ENCODE data around the gene FOXD4L6.
"Not testable (repeated sequence)": the region's sequence is repeated elsewhere in the genome, so short reads cannot be mapped to it uniquely, and the experiment has no call there.

Gene FOXD4L6

GRCh38 chr9:41128581-41128980 is at the start of gene FOXD4L6:
Gene FOXD4L6, minus strand, starts transcription at chr9:41128681. Its CDS starts 298 bp downstream, at chr9:41128383.
- not testable (repeated sequence) for DNase-seq

DNA sequence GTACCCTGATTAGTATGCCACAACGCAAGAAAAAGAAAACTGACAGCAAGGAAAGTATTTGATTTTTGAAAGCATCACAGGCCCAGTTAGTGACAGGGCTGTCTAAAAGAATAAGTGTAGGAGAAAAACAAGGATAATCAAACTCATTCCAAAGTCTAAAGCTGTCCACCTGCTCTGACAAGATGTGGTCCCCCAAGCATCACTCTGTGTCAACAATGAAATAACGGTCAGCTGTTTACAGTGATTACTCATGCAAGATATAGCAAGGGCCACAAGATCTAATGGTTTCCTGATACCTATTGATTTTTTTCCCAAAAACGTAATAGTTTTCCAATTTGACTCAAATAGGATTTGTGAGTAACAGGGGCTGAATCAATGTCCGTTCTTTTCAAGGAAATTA is 46.5 kb upstream of the FOXD4L6 start:
- DNase-seq: not testable (repeated sequence)

- not testable (repeated sequence) for DNase-seq
Measured at GRCh38 chr9:41150116-41150515, 21.6 kb upstream of the FOXD4L6 start.

GRCh38 chr9:41141878-41142277 is 13.4 kb upstream of the FOXD4L6 start:
- DNase-seq: not testable (repeated sequence)

- DNase-seq: not testable (repeated sequence)
Measured at GRCh38 chr9:41126746-41127446, 1.6 kb downstream of the FOXD4L6 start.

- DNase-seq: not testable (repeated sequence)
Measured at GRCh38 chr9:41125936-41126335, 2.5 kb downstream of the FOXD4L6 start.

GRCh38 chr9:41125109-41125658 is 3.3 kb downstream of the FOXD4L6 start:
- DNase-seq: not testable (repeated sequence)

- not testable (repeated sequence) for DNase-seq
Measured at GRCh38 chr9:41124250-41125108, 4.0 kb downstream of the FOXD4L6 start.

DNA sequence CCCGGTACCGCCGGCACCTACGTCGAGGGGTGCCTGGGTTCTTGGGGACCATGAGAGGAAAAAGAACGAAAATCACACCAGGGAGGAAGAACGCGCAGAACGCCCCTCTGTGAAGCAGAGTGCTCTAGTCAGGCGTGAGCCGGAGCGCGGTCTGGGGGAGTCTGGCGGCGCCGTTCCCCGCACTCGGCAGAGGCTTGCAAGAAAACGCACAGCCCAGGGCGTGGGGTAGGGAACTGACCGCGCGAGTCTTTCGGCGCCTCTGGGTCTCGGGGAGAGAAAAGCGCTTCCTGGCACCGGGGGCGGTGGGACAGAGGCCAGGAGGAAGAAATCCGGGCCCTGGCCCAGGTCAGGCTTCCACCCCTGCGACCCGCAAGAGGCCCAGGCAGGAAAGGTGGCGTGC is 4.7 kb downstream of the FOXD4L6 start:
- DNase-seq: not testable (repeated sequence)

- DNase-seq: not testable (repeated sequence)
Measured at GRCh38 chr9:41123396-41123795, 5.1 kb downstream of the FOXD4L6 start.

DNA sequence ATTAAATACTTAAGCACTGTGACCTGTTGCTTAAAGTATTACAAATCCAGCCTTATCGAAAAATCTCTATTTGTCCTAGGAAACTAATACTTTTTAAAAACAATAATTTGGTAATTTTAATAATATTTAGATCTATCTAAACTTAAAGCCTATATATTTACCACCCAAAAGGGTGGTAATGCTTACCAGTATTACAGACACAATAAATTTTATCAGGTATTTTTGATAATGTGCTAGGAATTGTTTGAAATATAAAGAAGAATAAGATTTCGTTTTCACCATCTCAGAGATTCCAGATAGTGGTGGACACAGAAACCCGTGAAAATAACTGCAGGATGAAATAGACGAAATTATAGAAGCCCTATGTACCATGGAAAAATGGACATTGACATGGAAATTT is 7.8 kb downstream of the FOXD4L6 start:
- not testable (repeated sequence) for DNase-seq

DNA sequence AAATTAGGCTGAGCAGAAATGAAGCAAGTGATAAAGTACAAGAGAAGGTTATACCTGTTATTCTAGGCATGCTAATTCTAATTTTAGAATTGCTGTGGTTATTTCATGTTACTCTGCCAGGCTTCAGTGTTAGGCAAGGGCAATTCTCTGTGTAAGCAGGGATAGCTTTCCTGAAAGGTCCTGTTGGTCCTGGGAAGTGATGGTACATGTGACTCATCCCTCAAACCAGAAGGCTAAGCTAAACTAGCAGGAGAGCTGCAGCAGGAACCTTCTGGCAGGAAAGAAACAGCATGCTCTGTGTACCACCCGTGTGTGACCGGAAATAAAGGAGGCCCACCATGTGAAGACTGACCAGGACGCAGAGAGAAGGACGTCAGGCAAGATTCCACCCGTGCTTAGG is 8.8 kb downstream of the FOXD4L6 start:
- DNase-seq: not testable (repeated sequence)

DNA sequence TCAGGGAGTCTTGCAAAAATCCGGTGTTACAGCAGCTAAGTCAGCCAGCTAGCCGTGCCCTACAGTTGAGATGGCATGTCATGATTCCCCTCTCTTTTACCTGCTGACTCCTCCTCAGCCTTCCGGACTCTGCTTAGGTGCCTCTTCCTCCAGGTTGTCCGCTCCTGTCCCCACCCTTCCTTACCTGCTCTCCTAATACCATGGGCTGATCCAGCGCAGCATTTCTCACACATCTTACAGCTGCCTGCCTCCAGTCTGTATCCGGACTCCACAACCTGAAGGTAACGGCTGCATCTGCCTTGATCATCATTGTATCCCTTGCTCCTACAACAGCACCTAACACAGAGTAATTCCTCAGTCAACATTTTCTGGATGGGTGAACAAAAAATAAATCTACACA is 9.2 kb downstream of the FOXD4L6 start:
- DNase-seq: not testable (repeated sequence)

DNA sequence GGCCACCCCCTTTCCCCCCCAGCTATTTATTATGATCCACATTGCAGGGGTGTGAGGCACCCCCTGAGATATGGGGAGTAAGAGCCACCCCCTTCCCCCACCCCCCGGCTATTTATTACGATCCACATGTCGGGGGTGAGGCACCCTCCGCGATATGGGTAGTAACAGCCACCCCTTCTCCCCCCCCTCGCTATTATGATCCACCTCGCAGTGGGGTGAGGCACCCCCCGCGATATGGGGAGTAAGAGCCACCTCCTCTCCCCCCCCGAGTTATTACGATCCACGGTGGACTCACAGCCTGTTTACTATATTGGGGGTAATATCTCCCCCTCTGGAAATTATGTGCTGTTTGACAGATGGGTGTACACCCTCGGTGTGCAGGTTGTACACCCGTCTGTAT is 15.1 kb downstream of the FOXD4L6 start:
- not testable (repeated sequence) for DNase-seq

DNA sequence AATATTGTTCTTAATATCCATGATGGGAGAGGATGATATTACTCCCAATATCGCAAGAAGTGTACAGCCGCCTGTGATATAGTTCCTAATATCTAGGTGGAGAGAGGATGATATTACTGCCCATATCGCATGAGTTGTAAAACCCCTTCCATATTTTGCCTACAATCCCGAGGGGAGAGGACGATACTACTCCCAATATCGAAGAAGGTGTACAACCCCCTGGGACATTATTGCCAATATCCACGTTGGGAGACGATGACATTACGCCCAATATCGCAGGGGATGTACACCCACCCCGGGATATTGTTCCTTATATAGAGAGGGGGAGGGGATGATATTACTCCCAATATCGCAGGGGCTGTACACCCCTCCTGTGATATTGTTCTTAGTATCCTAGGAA is 17.1 kb downstream of the FOXD4L6 start:
- not testable (repeated sequence) for DNase-seq

DNA sequence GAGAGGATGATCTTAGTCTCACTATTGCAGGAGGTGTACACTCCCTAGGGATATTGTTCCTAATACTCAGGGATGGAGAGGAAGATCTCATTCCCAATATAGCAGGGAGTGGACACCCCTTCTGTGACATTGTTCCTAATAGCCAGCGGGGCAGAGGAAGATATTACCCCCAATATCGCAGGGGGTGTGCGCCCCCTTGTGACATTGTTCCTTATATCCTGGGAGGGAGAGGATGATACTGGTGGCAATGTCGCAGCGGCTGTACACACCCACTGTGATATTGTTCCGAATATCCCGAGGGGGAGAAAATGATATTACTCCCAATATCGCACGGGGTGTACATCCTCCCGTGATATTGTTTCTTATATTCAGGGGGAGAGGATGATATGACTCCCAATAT is 17.6 kb downstream of the FOXD4L6 start:
- not testable (repeated sequence) for DNase-seq

DNA sequence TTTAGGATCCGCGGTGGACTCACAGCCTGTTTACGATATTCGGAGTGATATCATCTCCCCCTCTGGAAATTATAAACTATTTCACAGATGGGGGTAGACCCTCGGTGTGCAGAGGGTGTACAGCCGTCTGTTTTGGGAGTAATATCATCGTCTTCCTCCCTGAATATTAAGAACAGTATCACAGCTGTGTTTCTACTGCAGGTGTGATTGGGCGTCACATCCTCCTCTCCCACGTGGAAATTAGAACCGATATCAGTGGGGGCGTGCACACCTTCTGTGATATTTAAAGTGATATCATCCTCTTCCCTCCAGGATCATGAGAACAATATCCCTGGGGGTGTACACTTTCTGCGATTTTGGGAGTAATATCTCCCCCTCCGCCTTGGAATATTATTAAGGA is 19.2 kb downstream of the FOXD4L6 start:
- not testable (repeated sequence) for DNase-seq

DNA sequence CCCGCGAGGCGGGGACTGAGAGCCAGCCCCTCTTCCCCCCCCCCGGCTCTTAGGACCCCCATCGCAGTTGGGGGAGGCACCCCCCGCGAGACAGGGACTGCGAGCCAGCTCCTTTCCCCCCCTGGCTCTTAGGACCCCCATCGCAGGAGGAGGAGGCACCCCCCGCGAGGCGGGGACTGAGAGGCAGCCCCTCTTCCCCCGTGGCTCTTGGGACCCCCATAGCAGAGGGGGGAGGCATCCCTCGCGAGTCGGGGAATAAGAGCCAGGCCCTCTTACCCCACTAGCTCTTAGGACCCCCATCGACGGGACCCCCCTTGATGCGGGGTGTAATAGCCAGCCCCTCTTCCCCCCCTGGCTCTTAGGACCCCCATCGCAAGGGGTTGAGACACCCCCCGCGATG is 19.7 kb downstream of the FOXD4L6 start:
- not testable (repeated sequence) for DNase-seq

DNA sequence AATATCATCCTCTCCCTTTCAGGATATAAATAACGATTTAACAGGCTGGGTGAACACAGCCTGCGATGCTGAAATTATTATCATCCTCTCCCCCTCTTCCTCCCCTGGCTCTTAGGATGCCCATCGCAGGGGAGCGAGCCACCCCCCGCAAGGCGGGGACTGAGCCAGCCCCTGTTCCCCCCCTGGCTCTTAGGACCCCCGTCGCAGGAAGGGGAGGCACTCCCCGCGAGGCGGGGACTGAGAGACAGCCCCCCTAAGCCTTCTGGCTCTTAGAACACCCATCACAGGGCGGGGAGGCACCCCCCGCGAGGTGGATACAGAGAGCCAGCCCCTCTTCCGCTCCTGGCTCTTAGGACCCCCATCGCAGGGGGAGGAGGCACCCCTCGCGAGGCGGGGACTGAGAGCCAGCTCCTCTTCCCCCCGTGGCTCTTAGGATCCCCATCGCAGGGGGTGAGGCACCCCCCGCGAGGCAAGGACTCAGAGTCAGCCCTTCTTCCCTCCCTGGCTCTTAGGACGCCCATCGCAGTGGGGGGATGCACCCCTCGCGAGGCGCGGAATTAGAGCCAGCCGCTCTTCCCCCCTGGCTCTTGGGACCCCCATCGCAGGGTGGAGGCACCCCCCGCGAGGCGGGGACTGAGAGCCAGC is 21.9 kb downstream of the FOXD4L6 start:
- DNase-seq: not testable (repeated sequence)

GRCh38 chr9:41105557-41106253 is 22.8 kb downstream of the FOXD4L6 start:
- DNase-seq: not testable (repeated sequence)

- not testable (repeated sequence) for DNase-seq
Measured at GRCh38 chr9:41104542-41104941, 23.9 kb downstream of the FOXD4L6 start.

- not testable (repeated sequence) for DNase-seq
Measured at GRCh38 chr9:41100508-41100907, 28.0 kb downstream of the FOXD4L6 start.

Measured in NCI-H1417 (cell line).